GM12875 (cell line): ENCODE results near the gene L1CAM.

Experiments
- H3K4me3 ChIP-seq: one replicate; pipeline ENCODE4 v1.5.1; 2011; ENCODE audit warnings: low read depth, low read length, control low read depth
- TF ChIP-seq, protein P1 (sequence below): IDR thresholded peaks from 2 replicates; pipeline ENCODE4 v1.5.1; 2011; ENCODE audit warnings: low read depth, mild to moderate bottlenecking, control low read depth, inconsistent platforms, low read length, moderate library complexity, borderline replicate concordance; ENCODE audit not compliant: insufficient read depth

The L1CAM gene

DNA sequence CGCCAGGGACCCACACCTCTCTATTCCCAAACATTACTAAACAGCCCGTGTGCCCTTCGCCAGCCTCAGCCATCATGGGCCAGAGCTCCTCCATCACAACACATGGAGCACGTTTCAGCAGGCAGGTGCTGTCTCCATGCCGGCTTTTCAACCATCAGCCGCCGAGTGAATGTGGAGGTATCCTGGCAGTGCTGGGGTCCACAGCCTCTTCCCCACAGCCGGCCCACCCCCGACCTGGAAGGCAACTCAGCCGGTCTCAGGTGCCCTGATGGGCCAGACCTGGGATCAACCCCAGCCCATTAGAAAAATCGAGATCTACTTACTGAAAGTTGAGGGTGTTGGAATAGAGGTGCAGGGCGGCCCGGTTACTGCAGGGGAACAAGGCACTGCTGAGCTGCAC is 45.8 kb upstream of the L1CAM start:
- TF ChIP-seq, protein P1, sequence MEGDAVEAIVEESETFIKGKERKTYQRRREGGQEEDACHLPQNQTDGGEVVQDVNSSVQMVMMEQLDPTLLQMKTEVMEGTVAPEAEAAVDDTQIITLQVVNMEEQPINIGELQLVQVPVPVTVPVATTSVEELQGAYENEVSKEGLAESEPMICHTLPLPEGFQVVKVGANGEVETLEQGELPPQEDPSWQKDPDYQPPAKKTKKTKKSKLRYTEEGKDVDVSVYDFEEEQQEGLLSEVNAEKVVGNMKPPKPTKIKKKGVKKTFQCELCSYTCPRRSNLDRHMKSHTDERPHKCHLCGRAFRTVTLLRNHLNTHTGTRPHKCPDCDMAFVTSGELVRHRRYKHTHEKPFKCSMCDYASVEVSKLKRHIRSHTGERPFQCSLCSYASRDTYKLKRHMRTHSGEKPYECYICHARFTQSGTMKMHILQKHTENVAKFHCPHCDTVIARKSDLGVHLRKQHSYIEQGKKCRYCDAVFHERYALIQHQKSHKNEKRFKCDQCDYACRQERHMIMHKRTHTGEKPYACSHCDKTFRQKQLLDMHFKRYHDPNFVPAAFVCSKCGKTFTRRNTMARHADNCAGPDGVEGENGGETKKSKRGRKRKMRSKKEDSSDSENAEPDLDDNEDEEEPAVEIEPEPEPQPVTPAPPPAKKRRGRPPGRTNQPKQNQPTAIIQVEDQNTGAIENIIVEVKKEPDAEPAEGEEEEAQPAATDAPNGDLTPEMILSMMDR = no peak
- no peak overlapping the region for H3K4me3 ChIP-seq

DNA sequence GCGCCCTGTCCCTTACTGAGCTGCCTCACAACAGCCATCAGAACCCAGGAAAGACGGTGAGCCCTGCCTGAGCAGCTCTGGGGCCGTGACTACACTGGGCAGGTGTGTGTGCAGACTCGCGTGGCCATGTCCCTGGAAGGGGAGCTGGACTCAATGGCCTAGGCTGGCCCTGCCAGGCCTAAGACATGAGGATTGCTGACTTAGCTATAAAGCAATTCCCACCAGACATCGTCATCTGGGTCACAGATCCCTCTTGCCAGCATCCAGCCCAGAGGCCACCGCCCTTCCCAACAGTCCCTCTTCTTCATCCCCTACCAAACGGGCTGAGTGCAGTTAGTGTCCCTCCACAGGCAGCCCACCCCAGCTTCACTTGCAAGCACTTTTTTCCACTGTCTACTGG is 45.2 kb upstream of the L1CAM start:
- no peak overlapping the region for H3K4me3 ChIP-seq
- TF ChIP-seq, protein P1 = no peak

DNA sequence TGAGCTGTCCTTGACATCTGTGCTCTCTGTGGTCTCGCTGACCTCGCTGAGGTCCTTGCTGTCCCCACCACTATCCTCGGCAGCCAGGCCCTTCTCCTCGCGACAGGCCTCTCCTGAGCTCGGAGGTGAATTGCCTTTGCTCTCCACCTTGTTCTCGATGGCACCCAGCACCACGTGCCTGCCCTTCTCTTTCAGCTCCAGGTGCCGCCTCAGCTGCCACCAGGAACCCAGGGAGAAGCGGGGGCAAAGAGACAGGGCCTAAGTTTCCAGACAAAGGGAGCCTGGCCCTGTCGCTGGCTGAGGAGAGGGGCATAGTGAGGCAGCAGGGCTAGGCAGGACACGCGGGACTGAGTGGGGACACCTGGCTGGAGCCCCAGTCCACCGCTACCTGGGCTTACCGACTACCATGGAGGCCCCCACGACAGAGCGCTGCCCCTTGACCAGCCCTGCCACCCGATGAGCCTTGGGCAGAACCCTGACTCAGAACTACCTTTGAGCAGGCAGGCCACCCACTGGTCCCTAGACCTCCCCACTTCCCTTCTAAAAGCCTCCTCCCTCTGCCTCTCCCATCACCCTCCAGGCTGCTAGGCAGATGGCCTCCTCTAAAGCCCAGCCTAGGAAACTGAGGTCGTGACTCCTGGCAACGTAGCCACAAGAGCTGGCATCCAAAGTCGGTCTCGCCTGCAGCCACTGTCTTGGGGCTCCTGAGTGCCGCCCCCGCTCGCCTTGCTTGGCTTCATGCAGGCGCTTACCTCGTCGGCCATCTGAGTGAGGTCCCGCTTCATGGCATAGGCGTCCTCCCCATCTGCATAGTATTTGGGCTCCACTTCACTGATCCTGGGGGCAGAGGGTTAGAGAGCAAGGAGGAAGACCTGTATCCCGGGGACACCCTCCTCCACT is 44.3 kb upstream of the L1CAM start:
- no peak overlapping the region for H3K4me3 ChIP-seq
- TF ChIP-seq, protein P1 = no peak

DNA sequence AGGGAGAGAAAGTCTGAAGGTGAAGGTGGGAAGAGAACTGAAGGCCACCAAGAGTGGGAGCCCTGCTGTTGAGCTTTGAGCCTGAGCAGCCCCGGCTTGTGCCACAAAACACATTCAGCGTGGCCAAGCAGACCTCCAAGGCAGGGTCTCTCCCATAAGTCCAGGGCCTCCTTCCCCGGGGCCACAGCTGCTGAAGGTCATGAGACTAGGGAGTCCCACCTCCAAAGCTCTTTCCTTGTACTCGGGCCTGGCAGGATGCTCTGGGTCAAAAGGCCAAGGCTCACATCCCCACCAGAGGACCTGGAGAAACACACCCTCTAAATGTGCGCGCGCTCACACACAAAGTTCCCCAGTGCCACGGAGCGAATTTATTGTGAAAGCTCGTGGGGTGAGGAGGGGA is 43.6 kb upstream of the L1CAM start:
- no peak overlapping the region for H3K4me3 ChIP-seq
- TF ChIP-seq, protein P1 = no peak

DNA sequence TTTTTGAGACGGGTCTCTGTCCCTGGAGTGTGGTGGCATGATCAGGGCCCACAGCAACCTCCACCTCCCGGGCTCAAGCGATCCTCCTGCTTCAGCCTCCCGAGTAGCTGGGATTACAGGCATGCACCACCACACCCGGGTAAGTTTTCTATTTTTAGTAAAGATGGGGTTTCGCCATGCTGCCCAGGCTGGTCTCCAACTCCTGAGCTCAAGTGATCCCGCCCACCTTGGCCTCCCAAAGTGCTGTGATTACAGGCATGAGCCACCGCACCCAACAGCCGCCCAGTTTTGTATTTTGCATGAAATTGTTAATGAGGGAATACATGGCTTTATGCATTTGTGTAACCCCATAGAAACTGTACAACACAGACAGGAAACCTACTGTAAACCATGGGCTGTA is 42.9 kb upstream of the L1CAM start:
- H3K4me3 ChIP-seq = peak overlapping the region; percentile 32
- TF ChIP-seq, protein P1 = no peak

DNA sequence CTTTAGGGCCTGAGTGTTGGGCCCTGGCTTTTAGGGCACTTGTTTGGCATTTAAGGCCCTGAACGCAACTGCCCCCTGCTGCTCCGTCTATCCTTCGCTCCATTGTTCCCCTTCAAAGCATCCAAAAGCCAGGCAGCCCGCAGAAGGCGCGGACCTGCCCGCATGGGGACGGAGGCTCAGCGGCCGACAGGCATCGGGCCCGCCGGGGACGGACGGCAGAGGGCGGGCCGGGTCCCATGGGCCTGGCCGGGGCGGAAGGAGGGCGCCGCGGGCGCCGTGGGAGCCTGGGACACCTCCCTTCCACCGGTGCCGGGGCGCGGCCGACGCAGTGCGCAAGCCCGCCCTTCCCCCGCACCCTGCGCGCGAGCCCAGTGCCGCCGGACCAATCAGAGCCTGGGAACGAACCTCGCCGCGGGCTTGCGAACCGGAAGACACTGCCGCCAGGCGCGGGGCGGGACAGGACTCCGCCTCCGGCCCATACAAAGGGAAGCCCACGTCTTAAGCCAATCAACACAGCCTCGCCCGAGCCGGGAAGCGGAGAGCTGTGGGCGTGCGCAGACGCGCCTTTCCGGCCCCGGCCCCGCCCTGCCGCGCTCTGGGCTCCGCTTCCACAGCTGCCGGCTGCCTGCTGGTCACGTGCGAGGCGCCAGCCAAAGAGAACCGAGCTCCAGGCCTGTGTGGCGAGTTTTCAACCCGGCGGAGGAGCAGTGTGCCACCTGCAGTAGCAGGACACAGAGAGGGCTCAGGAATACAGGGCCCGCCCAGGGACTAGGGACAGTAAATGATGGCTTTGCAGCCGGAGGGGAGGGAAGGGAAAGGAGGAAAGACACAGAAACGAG is 42.2 kb upstream of the L1CAM start:
- TF ChIP-seq, protein P1 = no peak

More for the DNA sequence above, 42.2 kb upstream of the L1CAM start:
- H3K4me3 ChIP-seq = peak overlapping the region; percentile 76
